HL-60/S4 treated with phorbol 12-myristate 13-acetate at 8.2 ng/mL for 4 days and 3 days (cell line): ENCODE data around the gene DAAM2.

Source experiments
- in situ Hi-C: fragments of 300-500 bp; cut with MboI; formaldehyde crosslinking; loops from 2 replicates; pipeline ENCODE4 v1.15.0; 2022; ENCODE audit warnings: low sequenced_read_pairs

Gene DAAM2

GRCh38 chr6:39947611-39948068 is 155.5 kb downstream of the DAAM2 start:
- in situ Hi-C loops: no loop called here

- in situ Hi-C loops: no loop called here
Observed at GRCh38 chr6:39948199-39948791, 156.1 kb downstream of the DAAM2 start.

GRCh38 chr6:39950125-39950720 is 158.0 kb downstream of the DAAM2 start:
- in situ Hi-C loops: no loop called here

- in situ Hi-C loops: no loop called here
Observed at GRCh38 chr6:39951191-39951590, 159.0 kb downstream of the DAAM2 start.

GRCh38 chr6:39951716-39952115 is 159.5 kb downstream of the DAAM2 start:
- in situ Hi-C loops: no loop called here

GRCh38 chr6:39952167-39952566 is 160.0 kb downstream of the DAAM2 start:
- in situ Hi-C loops: no loop called here

GRCh38 chr6:39953076-39953618 is 161.0 kb downstream of the DAAM2 start:
- in situ Hi-C loops: no loop called here
